HL-60/S4 treated with retinoic acid at 250 ng/mL for 4 days and 3 days (cell line): ENCODE measurements around the gene ATPAF1.
"Not testable (repeated sequence)": the region's sequence is repeated elsewhere in the genome, so short reads cannot be mapped to it uniquely, and the experiment has no call there.

Source experiments
- in situ Hi-C: fragments of 300-500 bp; cut with MboI; formaldehyde crosslinking; loops from 2 replicates; pipeline ENCODE4 v1.7.0; 2022; ENCODE audit warnings: low sequenced_read_pairs

The ATPAF1 gene

GRCh38 chr1:46651152-46651551 is 17.0 kb downstream of the ATPAF1 start:
- in situ Hi-C loops = not testable (repeated sequence)

- in situ Hi-C loops = no loop called here
These were observed 17.7 kb downstream of the ATPAF1 start for GRCh38 chr1:46650491-46650890.

- in situ Hi-C loops = no loop called here
These were observed 18.4 kb downstream of the ATPAF1 start for GRCh38 chr1:46649764-46650163.

GRCh38 chr1:46647611-46648010 is 20.6 kb downstream of the ATPAF1 start:
- in situ Hi-C loops = no loop called here

- in situ Hi-C loops = no loop called here
These were observed 21.3 kb downstream of the ATPAF1 start for GRCh38 chr1:46646844-46647243.

- in situ Hi-C loops = no loop called here
These were observed 21.8 kb downstream of the ATPAF1 start for GRCh38 chr1:46646331-46646730.

GRCh38 chr1:46645815-46646214 is 22.3 kb downstream of the ATPAF1 start:
- in situ Hi-C loops = no loop called here

GRCh38 chr1:46643368-46643775 is 24.8 kb downstream of the ATPAF1 start:
- in situ Hi-C loops = no loop called here

- in situ Hi-C loops = no loop called here
These were observed 26.0 kb downstream of the ATPAF1 start for GRCh38 chr1:46642115-46642680.

GRCh38 chr1:46639547-46639946 is 28.6 kb downstream of the ATPAF1 start:
- in situ Hi-C loops = no loop called here

- in situ Hi-C loops = no loop called here
These were observed 29.2 kb downstream of the ATPAF1 start for GRCh38 chr1:46638921-46639320.

GRCh38 chr1:46637444-46638083 is 30.6 kb downstream of the ATPAF1 start:
- in situ Hi-C loops = no loop called here

GRCh38 chr1:46635205-46635604 is 33.0 kb downstream of the ATPAF1 start:
- in situ Hi-C loops = no loop called here

GRCh38 chr1:46630719-46631118 is 37.4 kb downstream of the ATPAF1 start:
- in situ Hi-C loops = no loop called here

GRCh38 chr1:46623743-46624644 is 44.2 kb downstream of the ATPAF1 start:
- in situ Hi-C loops = no loop called here

- in situ Hi-C loops = no loop called here
These were observed 45.8 kb downstream of the ATPAF1 start for GRCh38 chr1:46622344-46622743.

GRCh38 chr1:46621930-46622329 is 46.2 kb downstream of the ATPAF1 start:
- in situ Hi-C loops = no loop called here

GRCh38 chr1:46619656-46620258 is 48.4 kb downstream of the ATPAF1 start:
- in situ Hi-C loops = no loop called here

- in situ Hi-C loops = no loop called here
These were observed 49.3 kb downstream of the ATPAF1 start for GRCh38 chr1:46618754-46619415.

GRCh38 chr1:46617833-46618232 is 50.3 kb downstream of the ATPAF1 start:
- in situ Hi-C loops = no loop called here
